ENCODE data around the gene HIVEP2. TPM values are rescaled to one million over a fixed set of nuclear protein-coding genes. Genes with fewer than 3 reads are reported as not detected.

HIVEP2 gene
- total RNA-seq, 1 donor from 2014 or later = 3.5 TPM

DNA sequence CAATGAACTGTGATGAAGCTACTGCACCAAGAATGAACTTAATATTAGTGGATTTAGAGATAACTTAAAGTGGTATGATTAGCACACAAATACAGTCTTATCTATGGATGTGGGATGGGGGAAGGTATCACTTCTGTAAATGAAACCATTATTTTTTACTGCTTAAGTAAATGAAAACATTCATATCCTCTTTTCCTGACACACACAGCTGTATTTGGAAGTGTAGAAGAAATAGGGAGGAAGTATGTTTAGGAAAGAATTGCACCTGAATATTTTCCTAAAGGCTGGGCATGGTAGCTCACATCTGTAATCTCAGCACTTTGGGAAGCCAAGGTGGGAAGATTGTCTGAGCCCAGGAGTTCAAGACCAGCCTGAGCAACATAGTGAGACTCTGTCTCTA is 96.8 kb downstream of the HIVEP2 start:
- Mint-ChIP-seq H3K27me3 (ENCODE audit: low read depth) (no peaks in the 10 kb centered on the region), H3K9me3 (no peaks in the 10 kb centered on the region), H3K4me3 (no peak overlapping the region), H3K27ac (ENCODE audit: unreplicated experiment) (no peak overlapping the region), H3K4me1 (peaks cover 24% of the 10 kb centered on the region), H3K36me3 (ENCODE audit: low read depth) (no peaks in the 10 kb centered on the region)
- no peak for DNase-seq (ENCODE audit: low read depth, low spot score)
- TF ChIP-seq, protein P1, sequence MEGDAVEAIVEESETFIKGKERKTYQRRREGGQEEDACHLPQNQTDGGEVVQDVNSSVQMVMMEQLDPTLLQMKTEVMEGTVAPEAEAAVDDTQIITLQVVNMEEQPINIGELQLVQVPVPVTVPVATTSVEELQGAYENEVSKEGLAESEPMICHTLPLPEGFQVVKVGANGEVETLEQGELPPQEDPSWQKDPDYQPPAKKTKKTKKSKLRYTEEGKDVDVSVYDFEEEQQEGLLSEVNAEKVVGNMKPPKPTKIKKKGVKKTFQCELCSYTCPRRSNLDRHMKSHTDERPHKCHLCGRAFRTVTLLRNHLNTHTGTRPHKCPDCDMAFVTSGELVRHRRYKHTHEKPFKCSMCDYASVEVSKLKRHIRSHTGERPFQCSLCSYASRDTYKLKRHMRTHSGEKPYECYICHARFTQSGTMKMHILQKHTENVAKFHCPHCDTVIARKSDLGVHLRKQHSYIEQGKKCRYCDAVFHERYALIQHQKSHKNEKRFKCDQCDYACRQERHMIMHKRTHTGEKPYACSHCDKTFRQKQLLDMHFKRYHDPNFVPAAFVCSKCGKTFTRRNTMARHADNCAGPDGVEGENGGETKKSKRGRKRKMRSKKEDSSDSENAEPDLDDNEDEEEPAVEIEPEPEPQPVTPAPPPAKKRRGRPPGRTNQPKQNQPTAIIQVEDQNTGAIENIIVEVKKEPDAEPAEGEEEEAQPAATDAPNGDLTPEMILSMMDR (conservative IDR thresholded peaks at IDR 0.05) = no peak

GRCh38 chr6:142846883-142847287 is 98.1 kb downstream of the HIVEP2 start:
- Mint-ChIP-seq H3K27ac (ENCODE audit: unreplicated experiment) (no peak overlapping the region), H3K9me3 (no peaks in the 10 kb centered on the region), H3K36me3 (ENCODE audit: low read depth) (no peaks in the 10 kb centered on the region), H3K4me1 (peaks cover 35% of the 10 kb centered on the region), H3K4me3 (no peak overlapping the region), H3K27me3 (ENCODE audit: low read depth) (no peaks in the 10 kb centered on the region)
- no peak for DNase-seq (ENCODE audit: low read depth, low spot score)
- TF ChIP-seq, protein P1 (conservative IDR thresholded peaks at IDR 0.05) = no peak

GRCh38 chr6:142846459-142846831 is 98.5 kb downstream of the HIVEP2 start:
- TF ChIP-seq, protein P1 (conservative IDR thresholded peaks at IDR 0.05) = no peak
- peak overlapping the region; percentile 74 for H3K4me3 Mint-ChIP-seq
- H3K4me1 Mint-ChIP-seq = peaks cover 39% of the 10 kb centered on the region
- DNase-seq (ENCODE audit: low read depth, low spot score) = no peak
- H3K27ac Mint-ChIP-seq (ENCODE audit: unreplicated experiment) = no peak overlapping the region
- H3K9me3 Mint-ChIP-seq = no peaks in the 10 kb centered on the region
- H3K27me3 Mint-ChIP-seq (ENCODE audit: low read depth) = no peaks in the 10 kb centered on the region
- H3K36me3 Mint-ChIP-seq (ENCODE audit: low read depth) = no peaks in the 10 kb centered on the region

GRCh38 chr6:142845624-142846458 is 99.1 kb downstream of the HIVEP2 start:
- peaks cover 39% of the 10 kb centered on the region for H3K4me1 Mint-ChIP-seq
- TF ChIP-seq, protein P1 (conservative IDR thresholded peaks at IDR 0.05) = no peak
- peak; percentile 45 for DNase-seq (ENCODE audit: low read depth, low spot score)
- peak overlapping the region; percentile 53 for H3K27ac Mint-ChIP-seq (ENCODE audit: unreplicated experiment)
- peak overlapping the region; percentile 74 for H3K4me3 Mint-ChIP-seq
- H3K36me3 Mint-ChIP-seq (ENCODE audit: low read depth) = no peaks in the 10 kb centered on the region
- H3K27me3 Mint-ChIP-seq (ENCODE audit: low read depth) = no peaks in the 10 kb centered on the region
- H3K9me3 Mint-ChIP-seq = no peaks in the 10 kb centered on the region

- TF ChIP-seq, protein P1 (conservative IDR thresholded peaks at IDR 0.05) = no peak
- H3K36me3 Mint-ChIP-seq (ENCODE audit: low read depth) = no peaks in the 10 kb centered on the region
- H3K4me3 Mint-ChIP-seq = no peak overlapping the region
- DNase-seq (ENCODE audit: low read depth, low spot score) = no peak
- peaks cover 39% of the 10 kb centered on the region for H3K4me1 Mint-ChIP-seq
- no peak overlapping the region for H3K27ac Mint-ChIP-seq (ENCODE audit: unreplicated experiment)
- H3K9me3 Mint-ChIP-seq = no peaks in the 10 kb centered on the region
- H3K27me3 Mint-ChIP-seq (ENCODE audit: low read depth) = no peaks in the 10 kb centered on the region
These were observed 99.8 kb downstream of the HIVEP2 start for GRCh38 chr6:142845143-142845571.
